NCI-H2029 (cell line): ENCODE measurements around the gene SCART1.
A peak's percentile ranks its signal among the peaks of the same experiment; 100 is the strongest.
"Not testable (repeated sequence)": the region's sequence is repeated elsewhere in the genome, so short reads cannot be mapped to it uniquely, and the experiment has no call there.

Source experiments
- DNase-seq: peaks from one replicate; lab custom pipeline; 2025; lab: John Stamatoyannopoulos, UW

Gene SCART1

DNA sequence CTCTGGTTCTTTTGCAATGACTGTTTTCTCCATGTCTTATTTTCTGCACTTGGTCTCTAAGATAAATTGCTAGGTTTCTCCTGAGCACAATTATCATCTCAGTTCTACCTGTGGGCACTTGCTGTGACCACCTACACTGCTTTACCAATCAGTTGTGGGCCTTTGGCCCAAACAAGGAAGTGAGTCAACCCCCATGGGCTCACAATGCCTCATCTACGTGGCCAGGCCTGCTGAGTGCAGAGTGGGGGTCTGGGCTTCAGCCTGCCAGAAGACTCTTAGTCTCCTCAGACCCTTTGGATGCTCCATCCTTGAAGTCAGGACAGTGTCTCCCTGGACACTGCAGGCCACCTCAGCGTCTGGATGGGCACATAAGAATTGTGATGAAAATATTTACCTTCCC, 20.3 kb downstream of the SCART1 start:
- no peak for DNase-seq

DNA sequence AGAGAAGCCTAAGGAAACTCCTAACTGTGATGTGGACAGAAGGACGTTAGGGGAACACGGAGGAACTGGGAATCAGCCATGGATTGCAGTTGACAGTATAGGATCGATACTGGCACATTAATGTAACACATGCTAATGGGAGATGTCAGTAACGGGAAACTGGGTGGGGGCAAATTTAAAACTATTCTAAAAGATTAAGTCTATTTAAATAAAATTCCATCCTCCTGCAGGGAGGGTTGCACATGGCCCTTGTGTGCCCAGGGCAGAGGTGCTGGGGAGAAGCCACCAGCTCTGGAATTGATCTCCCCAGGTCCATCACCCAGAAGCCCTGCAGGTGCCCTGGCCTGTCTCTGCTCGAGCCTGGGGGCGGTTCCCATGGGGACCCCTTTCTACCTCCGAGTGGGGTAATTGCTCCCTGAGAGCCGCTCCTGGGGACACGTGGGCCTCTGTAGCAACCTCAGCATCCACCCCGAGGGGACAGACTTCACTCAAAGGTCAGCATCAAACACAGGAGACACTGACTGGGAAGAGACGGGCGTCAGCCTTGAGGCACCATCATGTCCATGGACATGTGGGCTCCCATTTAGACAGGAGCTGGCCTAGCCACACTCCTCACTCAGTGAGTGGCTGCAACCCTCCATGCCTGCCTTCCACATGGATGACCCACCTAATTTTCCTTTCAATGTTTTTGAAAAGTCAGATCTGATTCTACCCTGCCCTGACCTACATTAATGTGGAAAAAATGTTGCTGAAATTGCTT, 21.1 kb downstream of the SCART1 start:
- DNase-seq: no peak

DNA sequence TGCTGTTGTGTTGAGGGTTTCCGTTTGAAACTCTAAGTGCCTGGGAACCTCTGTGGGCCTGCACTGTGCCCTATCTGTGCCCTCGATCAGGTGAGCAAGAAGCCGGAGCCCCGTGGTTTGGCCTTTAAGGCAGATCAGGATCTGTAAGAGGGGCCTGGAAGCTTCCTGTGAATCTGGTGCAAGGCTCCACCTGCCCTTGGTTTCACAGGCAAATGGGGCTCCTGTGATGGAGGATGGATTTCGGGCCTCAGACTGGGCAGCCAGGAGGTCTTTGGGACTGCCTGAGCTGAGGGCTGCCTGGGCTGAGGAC, 21.6 kb downstream of the SCART1 start:
- no peak for DNase-seq

DNA sequence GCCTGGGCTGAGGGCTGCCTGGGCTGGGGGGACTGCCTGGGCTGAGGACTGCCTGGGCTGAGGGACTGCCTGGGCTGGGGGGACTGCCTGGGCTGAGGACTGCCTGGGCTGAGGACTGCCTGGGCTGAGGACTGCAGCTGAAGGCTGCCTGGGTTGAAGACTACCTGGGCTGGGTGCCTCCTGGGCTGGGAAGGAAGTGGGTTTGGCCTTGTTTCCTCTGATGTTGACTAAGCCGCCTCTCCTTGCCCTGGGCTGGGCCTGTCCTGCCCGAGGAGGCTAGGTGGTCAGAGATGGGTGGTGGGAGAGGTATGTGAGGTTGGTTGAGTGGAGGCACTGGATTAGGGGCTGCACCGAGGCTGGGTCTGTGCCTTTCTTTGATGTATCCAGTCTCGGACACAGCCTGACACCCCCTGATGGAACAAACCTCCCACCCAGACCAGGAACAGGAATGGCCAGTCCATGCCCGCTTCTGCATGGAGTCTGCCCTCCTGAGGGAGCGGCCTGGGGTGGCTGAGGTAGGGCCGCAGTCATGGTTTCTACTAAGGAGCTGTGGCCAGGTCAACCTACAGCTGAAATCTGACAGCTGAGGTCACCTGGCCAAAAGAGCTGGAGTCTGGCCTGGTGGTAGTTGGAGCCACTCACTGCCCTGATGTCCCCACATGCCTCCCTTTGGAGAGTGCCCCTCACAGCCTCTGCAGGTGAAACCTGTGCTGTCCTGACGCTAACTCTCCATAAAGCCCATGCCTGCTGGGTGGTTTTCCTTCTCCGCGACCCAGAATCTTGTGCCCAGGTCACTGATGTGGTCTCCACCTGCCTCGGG, 22.3 kb downstream of the SCART1 start:
- no peak for DNase-seq

DNA sequence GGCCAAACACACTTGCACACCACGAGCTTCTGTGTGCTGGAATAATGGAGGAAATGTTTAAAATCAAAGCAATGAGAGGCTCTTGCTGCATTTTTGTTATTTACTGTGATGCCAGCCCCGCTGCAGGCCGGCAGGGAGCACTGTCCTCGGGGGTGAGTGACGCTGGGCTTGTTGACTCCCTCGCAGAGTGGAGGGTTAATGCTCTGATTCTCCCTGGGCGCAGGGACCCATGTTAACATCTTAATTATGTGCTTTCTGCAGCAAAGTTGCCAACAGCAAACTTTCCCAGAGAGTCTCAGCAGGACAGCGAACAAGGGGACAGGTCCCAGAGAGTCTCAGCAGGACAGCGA, 22.9 kb downstream of the SCART1 start:
- DNase-seq: no peak

DNA sequence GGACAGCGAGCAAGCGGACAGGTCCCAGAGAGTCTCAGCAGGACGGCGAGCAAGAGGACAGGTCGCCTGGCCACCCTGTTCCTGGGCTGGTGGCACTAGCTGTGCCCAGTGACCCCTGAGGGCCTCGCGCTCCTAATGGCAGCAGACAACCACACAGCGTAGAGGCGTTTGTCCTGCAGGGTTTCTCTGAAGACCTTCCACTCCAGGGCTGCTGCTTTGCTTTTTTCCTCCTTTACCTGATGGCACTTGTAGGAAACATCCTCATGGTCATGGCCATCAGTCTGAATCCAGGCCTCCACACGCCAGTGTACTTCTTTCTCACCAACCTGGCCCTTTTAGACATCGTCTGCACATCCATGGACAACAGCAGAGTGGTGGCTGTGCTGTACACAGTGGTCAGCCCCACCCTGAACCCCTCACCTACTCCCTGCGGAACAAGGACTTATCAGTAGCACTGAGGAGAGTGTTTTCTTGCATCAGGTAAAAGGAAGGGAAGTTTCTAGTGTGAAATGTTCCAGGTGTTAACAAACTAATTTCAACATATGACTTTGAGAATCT, 27.4 kb downstream of the SCART1 start:
- DNase-seq: no peak

DNA sequence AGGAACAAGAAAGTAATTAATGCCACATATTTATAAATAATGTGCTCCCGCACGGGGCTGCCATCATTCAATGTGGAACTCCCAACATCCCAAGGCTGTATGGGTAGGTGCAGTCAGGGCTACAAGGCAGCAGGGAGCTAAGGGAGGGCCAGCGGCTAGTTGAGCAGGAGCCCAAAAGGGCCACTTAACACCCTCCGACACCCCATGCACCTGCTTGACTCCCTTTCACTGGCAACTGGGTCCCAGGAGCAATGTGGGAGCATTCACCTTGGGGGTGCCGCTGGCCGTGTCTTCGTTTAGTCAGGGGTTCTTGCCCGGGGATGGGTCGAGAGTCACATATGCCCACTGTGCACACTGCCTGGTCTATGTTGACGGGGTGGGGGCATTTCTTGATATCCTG, 27.9 kb downstream of the SCART1 start:
- no peak for DNase-seq

DNA sequence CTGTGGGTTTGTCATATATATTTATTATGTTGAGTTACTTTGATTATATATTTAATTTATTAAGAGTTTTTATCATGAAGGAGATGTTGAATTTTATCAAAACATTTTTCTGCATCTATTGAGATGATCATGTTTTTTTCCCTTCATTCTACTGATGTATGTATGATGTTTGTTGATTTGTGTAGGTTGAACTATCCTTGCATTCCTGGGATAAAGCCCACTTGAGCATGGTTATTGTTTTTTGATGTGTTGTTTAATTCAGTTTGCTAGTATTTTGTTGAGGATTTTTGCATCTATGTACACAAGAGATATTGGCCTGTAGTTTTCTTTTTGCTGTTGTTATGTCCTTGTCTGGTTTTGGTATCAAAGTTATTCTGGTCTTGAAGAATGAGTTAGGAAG, 31.1 kb downstream of the SCART1 start:
- no peak for DNase-seq

DNA sequence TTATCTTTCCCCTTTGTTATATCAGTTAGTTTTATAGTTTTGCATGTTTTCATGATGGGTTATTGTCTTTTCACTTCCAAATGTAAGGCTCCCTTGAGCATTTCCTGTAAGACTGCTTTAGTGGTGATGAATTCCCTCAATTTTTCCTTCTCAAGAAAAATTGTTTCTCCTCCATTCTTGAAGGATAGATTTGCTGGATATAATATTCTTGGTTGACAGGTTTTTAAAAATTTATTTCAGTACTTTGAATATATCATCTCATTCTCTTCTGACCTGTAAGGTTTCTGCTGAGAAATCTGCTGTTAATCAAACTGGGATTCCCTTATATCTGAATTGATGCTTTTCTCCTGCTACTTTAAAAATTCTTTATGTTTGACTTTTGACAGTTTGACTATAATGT, 33.3 kb downstream of the SCART1 start:
- no peak for DNase-seq

DNA sequence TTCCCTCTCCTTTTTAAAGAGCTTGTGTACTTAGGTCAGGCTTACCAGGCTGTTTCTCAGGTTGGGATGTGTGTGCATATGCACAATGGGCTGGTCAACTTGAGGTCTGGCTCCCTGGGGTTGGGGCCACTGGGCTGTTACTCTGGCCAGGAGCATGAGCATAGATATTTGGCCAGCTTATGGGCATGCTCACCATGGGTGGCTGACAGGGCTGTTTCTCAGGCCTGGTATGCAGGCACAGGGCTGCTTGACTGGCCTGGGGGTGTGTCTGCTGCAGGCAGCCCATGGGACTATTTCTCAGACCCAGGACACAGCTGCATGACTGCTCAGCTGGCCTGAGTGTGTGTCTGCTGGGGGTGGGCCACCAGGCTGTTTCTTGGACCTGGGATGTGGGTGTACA, 34.6 kb downstream of the SCART1 start:
- DNase-seq: no peak

DNA sequence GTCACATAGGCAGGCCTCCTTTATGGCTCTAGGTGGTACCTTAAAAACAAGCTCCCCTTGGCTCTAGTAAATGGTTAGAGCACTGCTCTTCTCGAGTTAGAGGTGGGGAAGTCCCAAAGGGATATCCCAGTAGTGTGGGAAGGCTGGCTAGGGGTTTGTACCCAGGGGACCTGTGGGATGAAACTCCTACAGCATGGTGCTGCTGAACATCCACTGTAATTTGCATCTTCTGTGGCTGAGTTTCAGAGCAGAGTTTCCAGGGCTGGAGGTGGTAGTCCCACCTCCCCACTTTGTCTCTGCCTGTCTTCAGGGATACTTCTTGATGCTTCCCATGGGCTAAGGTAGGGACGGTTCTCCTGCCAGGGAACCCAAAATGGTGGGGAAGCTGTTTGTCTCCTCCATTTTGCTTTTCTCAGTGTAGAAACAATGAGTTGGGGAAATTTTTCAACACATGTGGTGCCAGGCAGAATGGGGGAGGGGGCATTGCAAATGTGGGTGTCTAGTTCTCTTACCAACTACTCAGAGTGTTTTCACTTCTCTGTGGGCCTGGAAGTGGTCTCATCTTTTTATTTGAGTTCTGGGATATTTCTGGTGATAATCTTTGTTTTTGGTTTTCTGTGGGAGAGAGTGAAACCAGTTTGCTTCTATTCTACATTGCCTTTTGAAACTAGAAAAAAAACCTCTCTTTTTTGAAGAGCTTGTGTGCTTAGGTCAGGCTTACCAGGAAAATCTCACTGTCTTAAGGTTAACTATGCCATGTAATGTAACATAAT, 36.3 kb downstream of the SCART1 start:
- DNase-seq: no peak

DNA sequence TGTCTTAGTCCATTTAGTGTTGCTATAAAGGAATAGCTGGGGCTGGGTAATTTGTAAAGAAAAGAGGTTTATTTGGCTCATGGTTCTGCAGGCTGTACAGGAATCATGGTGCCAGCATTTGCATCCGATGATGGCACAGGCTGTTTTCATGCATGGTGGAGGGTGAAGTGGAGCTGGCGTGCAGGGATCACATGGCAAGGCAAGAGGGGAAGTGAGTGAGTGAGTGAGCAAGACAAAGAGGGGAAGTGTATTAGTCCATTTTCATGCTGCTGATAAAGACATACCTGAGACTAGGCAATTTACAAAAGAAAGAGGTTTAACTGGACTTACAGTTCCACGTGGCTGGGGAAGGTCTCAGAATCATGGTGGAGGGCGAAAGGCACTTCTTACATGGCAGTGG, 39.8 kb downstream of the SCART1 start:
- DNase-seq: not testable (repeated sequence)

DNA sequence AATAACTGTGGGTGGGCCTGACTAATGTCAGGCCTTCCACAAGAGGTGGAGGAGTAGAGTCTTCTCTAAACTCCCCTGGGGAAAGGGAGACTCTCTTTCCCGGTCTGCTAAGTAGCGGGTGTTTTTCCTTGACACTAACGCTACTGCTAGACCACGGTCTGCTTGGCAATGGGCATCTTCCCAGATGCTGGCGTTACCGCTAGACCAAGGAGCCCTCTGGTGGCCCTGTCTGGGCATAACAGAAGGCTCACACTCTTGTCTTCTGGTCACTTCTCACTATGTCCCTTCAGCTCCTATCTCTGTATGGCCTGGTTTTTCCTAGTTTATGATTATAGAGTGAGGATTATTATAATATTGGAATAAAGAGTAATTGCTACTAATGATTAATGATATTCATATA, 43.6 kb downstream of the SCART1 start:
- not testable (repeated sequence) for DNase-seq

DNA sequence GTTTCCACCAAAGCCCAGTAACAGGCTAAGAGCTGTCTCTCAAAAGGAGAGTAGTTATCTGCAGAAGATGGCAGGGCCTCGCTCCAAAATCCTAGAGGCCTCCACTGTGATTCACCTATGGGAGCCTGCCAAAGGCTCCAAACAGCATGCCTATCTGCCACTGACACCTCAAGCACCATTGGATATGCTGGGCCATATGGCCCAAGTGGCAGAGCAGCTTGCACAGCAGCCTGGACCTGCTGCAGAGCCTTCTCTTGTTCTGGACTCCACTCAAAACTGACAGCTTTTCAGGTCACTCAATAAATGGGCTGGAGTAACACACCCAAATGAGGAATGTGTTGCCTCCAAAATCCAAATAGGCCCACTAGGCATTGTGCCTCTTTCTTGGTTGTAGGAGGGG, 45.4 kb downstream of the SCART1 start:
- DNase-seq: not testable (repeated sequence)

DNA sequence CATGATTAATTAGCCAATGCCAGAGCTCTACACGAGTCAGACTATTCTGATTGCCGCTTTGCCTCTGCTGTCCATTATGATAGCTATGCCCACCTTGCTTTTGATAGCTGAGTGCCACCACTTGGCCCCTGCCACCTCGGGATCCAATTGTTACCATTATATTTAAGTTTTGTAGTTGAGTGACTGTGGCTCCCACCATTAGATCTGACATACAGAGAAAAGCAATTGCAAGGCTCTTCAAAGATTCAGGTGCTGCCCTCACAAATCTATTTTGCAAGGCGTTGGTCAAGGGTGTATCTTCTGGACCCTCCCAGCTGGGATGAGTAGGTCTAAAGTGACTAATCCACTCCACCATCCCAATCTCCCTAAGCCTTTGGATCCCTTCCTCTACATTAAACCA, 47.2 kb downstream of the SCART1 start:
- not testable (repeated sequence) for DNase-seq

DNA sequence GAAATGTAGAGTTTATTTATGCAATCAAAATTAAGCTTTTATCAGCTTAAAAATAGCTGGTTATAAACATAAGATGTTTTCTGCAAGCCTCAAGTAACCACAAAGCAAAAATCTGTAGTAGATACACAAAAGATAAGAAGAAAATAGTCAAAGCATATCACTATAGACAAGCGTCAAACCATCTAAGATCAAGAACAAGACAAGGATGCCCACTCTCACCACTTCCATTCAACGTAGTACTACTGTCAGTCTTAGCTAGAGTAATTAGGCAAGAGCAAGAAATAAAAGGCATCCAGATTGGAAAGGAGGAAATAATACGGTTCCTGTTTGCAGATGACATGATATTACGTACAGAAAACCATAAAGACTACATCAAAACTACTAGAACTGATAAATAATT, 56.0 kb downstream of the SCART1 start:
- no peak for DNase-seq

DNA sequence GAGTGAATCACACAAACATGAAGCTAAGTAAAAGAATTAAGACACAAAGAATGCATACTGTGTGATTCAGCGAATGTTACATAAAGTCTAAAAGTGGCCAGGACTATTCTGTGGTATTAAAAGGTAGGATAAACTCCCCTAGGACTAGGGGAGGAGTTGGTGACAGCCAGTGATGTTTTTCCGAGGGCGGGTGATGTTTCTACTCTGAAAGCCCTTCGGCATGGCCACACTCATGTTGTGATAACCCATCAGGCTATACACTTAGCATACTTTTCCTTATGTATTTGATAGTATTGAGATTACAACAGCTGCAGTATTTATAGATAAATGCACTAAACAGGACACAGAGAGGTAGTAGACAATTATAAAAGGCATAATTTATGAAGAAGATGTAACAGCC, 57.7 kb downstream of the SCART1 start:
- no peak for DNase-seq

DNA sequence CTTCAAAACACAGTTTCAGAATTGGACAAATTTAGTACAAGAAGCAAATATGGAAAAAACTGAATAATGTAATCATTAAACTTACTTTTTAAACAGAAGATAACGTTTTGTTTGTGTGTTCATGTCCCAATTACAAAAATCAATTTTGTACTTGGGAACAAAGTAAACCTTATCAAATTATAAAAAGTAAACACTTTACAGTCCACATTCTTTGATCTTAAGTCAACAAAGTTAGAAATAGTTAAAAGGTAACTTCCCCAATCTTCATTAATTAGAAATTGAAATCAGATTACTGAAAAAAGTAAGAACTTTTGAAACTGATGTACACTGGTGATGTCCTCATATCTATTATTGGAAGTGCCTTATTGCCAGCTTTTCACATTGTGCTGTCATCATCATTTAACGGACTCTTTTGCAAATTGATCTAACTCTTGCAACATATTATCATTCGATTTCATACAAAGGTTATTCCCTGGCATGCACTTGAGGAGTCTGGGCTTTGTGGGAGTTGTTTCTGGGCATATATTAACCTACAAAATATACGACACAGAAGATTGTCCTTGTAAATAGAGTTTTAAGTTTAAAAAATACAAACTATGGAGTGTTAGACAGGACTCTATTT, 58.3 kb downstream of the SCART1 start:
- no peak for DNase-seq

DNA sequence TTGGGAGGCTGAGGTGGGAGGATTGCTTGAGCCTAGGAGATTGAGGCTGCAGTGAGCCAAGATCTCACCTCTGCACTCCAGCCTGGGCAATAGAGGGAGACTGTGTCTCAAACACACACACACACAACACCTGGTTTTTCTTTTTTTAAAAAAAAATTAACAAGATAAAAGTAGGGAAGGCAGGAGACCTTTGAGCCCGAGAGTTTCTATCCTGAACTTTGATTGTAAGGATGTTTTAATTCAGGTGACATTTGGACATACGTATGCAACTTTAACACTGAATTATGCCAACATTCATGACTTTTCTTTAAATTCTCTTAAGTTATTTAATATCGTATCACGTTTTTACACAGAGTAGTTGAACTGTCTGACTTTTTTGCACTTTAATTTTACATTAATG, 61.7 kb downstream of the SCART1 start:
- no peak for DNase-seq

DNA sequence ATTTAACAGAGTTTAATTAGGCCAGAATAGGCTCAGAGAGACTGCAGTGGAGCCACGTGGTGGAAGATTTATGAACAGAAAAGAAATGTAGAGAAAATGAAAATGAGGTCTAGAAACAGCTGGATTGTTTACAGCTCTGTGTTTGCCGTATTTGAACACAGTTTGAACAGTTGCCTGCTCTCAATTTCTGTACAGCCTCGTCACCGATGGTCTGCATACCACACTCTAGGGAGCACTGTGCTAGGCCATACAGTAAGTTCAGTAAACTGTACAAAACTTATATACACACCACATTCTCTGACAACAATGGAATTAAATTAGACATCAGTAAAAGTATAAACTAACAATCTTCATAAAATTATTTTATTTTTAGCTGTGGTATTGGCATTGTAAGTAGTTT, 62.3 kb downstream of the SCART1 start:
- DNase-seq: no peak

DNA sequence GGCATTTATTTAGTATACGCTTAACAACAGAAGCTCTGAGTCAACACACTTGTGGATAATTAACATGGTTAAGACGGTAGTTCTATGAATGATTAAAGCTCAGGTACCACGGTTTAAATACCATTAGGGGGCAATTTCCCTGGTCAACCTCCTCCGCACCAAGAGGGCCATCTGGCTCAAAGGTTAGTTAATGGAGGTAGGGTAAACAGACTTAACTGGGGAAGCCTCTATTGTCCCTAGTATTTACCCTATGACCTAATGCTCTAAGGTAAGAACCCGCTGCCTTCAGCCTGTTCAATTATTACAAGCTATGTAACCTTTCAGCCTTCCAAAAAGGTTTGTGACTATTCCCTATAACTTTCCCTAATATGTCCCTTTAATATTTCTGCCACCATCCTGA, 64.8 kb downstream of the SCART1 start:
- DNase-seq: peak; percentile 63
